Spinal cord (tissue), 10 donors: ENCODE data around the gene PPM1L. TPM values are rescaled to one million over a fixed set of nuclear protein-coding genes. Genes with fewer than 3 reads are reported as not detected.
"Not testable (repeated sequence)": the region's sequence is repeated elsewhere in the genome, so short reads cannot be mapped to it uniquely, and the experiment has no call there.

Experiments
- DNase-seq, 6 donors: peaks; one replicate each; pipeline versions ENCODE4 v3.0.0 to v3.0.0-alpha.2; 2013 to 2015; ENCODE audit warnings: low spot score in 6 of 6, low read depth in 4 of 6
- H3K27ac ChIP-seq: one replicate; pipeline ENCODE4 v1.5.1; 2013; ENCODE audit warnings: low read depth, low read length, control low read depth
- H3K27me3 ChIP-seq: one replicate; pipeline ENCODE4 v1.6.1; 2013; ENCODE audit warnings: low read length; ENCODE audit not compliant: control insufficient read depth, insufficient read depth
- H3K36me3 ChIP-seq: one replicate; pipeline ENCODE4 v1.6.1; 2013; ENCODE audit warnings: low read length; ENCODE audit not compliant: control insufficient read depth, insufficient read depth
- H3K4me1 ChIP-seq: one replicate; pipeline ENCODE4 v1.6.1; 2013; ENCODE audit warnings: low read length; ENCODE audit not compliant: control insufficient read depth, insufficient read depth
- H3K4me3 ChIP-seq: one replicate; pipeline ENCODE4 v1.5.1; 2013; ENCODE audit warnings: low read depth, low read length, control low read depth
- H3K9me3 ChIP-seq: one replicate; pipeline ENCODE4 v1.6.1; 2013; ENCODE audit warnings: low read length; ENCODE audit not compliant: control insufficient read depth, insufficient read depth
- WGBS: methylation state at CpG from one replicate; pipeline ENCODE4 v1.1.5; 2013; ENCODE audit warnings: missing lambda C conversion rate; ENCODE audit not compliant: insufficient coverage; 5-methylcytosine and 5-hydroxymethylcytosine counted together
- polyA plus RNA-seq, 2 donors: library from polyadenylated mRNA; unstranded; fragments of 120-200 nt; gene quantifications; one replicate each; pipeline ENCODE4 v1.2.1, GENCODE V29; 2013; ENCODE audit not compliant: insufficient read length in 2 of 2
- total RNA-seq, 2 donors: library from RNA; depleted of rRNA in 1 of 2; stranded (reverse); fragments of 120-200 nt in 1 of 2; fragments of >200 nt in 1 of 2; gene quantifications; one replicate each; pipeline versions ENCODE4 v1.2.3 to v1.2.4, GENCODE V29; 2013 to 2014
- donor health status: healthy.

The PPM1L gene
- total and polyA plus RNA-seq, 4 donors, result 15.4 to 47.9 (median 24.5) TPM

DNA sequence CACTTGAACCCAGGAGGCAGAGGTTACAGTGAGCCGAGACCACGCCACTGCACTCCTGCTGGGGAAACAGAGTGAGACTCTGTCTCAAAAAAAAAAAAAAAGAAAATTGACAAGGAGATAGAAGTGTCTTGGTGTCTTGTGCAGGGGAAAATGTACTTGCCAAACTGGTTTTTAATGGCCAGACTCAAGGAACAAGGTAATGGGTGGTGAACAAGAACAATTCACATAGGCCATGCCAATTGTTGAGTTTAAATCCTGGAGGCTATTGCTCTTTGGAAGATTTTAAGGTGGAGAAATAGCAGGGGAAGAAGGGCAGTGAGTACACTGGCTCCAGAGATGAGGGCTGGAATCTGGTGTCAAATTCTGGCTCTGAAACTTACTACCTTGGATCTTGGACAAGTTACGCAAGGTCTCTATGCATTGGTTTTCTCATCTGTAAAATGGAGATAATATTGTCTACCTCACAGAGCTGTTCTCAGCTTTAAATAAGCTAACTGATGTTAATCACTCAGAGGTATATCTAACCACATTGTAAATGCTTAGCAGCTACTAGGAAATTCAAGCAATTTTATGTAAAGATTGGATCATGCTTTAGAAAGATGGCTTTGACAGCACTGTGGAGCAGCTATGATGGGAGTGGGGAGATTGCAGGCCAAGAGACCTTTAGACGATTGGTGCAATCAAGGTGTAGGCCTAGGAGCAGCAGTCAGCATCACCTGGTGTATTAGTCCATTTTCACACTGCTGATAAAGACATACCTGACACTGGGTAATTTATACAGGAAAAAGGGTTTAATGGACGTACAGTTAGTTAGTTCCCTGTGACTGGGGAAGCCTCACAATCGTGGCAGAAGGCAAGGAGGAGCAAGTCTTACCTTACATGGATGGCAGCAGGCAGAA, 270.8 kb downstream of the PPM1L start:
- no peak overlapping the region for H3K4me3 ChIP-seq
- WGBS, result 73% methylated on average over 2 of the region's 6 CpGs

DNA sequence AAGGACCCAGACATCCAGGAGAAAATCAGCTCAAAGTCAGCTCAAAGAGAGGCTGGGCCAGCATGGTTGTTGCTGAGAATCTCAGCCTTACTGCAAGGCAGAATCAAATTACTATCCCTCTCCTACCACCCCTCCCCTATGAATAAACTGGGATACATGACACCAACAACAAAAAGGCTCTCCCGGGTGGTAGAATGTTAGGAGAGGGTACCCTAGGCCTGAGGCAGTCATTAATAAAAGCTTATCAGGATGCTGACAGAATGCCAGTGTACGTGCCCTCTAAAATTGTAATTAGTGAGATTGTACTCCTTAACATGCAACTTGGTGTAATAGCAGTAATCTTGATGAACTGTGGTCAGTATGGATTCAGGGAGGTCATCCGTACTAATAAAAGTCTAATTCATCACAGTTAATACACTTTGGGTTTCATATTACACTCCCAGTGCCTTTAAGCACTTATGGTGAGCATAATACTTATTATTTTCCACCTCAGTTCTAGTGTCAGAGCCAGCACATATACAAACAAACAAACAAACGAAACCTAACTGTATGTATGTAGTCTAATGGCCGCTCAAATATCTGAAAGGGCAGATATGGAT, 272.6 kb downstream of the PPM1L start:
- WGBS, result no CpG with 5 or more reads among the region's 5 CpGs
- H3K36me3 ChIP-seq, result no peaks in the 10 kb centered on the region
- no peak overlapping the region for H3K27ac ChIP-seq
- H3K4me3 ChIP-seq, result no peak overlapping the region
- H3K9me3 ChIP-seq, result no peaks in the 10 kb centered on the region
- no peak for DNase-seq
- no peaks in the 10 kb centered on the region for H3K27me3 ChIP-seq
- no peaks in the 10 kb centered on the region for H3K4me1 ChIP-seq

More for the DNA sequence above, 270.8 kb downstream of the PPM1L start:
- DNase-seq, result no peak
- H3K27me3 ChIP-seq, result no peaks in the 10 kb centered on the region
- H3K36me3 ChIP-seq, result no peaks in the 10 kb centered on the region
- H3K9me3 ChIP-seq, result peaks cover 3% of the 10 kb centered on the region
- no peak overlapping the region for H3K27ac ChIP-seq
- no peaks in the 10 kb centered on the region for H3K4me1 ChIP-seq

DNA sequence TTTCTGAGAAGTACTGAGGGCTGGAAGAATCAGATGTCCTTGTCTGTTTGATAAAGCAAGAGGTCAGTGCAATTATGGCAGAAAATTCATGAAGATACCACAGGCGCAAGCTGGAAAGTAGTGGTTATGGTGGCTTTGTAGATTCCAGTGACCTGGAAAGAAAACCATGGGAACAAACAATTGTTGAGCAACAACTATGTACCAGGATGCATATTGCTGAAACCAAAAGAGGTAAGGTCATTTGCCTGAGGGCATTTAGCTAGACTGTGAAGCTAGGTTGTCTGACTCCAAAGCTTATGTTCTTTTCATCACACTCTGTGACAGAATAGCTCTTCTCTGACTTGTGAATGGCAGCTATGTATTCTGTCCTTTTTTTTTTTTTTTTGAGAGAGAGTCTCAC, 275.1 kb downstream of the PPM1L start:
- H3K4me3 ChIP-seq, result no peak overlapping the region
- WGBS, result 100% methylated on average over 1 of the region's 1 CpG
- no peak overlapping the region for H3K27ac ChIP-seq

DNA sequence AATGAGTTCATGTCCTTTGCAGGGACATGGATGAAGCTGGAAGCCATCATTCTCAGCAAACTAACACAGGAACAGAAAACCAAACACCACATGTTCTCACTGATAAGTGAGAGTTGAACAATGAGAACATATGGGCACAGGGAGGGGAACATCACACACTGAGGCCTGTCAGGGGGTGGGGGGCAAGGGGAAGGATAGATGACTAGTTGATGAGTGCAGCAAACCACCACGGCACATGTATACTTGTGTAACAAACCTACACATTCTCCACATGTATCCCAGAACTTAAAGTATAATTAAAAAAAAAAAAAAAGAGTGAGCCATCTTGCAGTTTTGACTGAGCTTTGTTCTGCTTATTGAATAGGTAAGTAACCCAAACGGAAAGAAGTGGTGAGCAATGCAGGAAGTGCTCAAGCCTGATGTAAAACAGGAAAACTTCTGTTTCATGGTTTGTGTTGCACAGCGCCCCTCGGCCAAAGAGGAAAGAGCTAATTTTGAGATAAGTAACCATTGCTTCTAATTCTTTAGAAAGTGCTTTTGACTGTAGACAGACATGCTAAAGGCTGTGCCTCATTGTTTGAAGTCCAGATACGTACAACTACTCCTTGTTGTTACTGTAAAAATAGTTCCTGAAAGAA, 279.0 kb downstream of the PPM1L start:
- DNase-seq, result not testable (repeated sequence)

More for the DNA sequence above, 275.1 kb downstream of the PPM1L start:
- H3K9me3 ChIP-seq, result no peaks in the 10 kb centered on the region
- no peaks in the 10 kb centered on the region for H3K27me3 ChIP-seq
- no peaks in the 10 kb centered on the region for H3K36me3 ChIP-seq
- H3K4me1 ChIP-seq, result no peaks in the 10 kb centered on the region
- no peak for DNase-seq

DNA sequence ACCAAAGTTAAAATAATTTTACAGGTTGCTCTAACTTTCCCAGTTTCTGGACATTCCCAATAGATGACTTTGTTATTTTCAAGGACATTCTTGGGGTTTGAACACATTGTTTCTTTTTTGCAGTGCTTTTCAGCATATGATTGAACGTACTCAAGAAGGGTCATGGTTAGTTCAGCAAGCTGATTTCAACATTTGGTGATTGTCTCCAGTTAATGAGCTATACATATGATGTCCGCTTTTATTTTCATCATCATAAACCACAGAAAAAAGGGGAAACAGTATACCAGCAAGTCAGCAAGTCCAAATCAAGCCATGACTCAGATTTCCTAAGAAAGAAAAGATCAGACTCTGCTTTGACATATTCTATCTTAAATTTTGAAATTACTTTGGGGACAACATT, 279.7 kb downstream of the PPM1L start:
- H3K4me1 ChIP-seq, result no peaks in the 10 kb centered on the region
- H3K27me3 ChIP-seq, result no peaks in the 10 kb centered on the region
- DNase-seq, result no peak
- no peaks in the 10 kb centered on the region for H3K9me3 ChIP-seq
- WGBS, result no CpG with 5 or more reads among the region's 2 CpGs
- no peaks in the 10 kb centered on the region for H3K36me3 ChIP-seq
- no peak overlapping the region for H3K27ac ChIP-seq
- H3K4me3 ChIP-seq, result no peak overlapping the region

More for the DNA sequence above, 279.0 kb downstream of the PPM1L start:
- H3K36me3 ChIP-seq, H3K27me3 ChIP-seq, H3K4me1 ChIP-seq, H3K27ac ChIP-seq, H3K9me3 ChIP-seq, H3K4me3 ChIP-seq: not testable (repeated sequence)
- WGBS, result 86% methylated on average over 4 of the region's 5 CpGs

DNA sequence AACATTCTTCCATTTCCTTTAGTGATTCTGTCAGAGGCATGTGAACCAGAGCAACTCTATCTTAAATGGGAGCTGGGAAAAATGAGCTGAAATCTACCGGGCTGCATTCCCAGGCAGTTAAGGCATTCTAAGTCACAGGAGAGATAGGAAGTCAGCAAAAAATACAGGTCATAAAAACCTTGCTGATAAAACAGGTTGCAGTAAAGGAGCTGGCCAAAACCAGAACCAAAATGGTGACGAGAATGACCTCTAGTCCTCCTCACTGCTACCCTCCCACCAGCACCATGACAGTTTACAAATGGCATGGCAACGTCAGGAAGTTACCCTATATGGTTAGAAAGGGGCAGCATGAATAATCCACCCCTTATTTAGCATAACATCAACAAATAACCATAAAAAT, 282.7 kb downstream of the PPM1L start:
- no peaks in the 10 kb centered on the region for H3K27me3 ChIP-seq

DNA sequence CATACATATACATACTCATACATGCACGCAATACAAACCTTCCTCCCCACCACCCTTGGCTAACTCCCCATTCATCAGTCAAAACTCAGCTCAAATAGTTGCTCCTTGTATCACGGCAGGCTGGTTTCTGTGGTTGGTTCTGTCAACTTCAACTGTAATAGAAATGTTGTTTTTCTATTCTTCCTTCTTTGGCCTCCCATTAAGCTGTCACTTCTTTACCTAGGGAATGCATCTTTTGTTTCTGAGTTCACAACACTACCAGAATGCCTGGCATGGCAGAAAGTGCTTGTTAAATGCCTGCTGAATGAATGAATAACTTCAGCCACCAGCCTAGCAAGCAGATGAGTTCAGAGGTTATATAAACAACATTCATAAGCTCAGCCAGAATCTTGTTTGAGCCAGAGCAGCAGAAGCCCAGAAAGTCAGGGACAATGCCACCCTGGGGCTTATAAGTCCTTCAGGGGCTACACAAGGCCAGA, 286.0 kb downstream of the PPM1L start:
- WGBS, result no CpG with 5 or more reads among the region's 2 CpGs
- no peaks in the 10 kb centered on the region for H3K4me1 ChIP-seq
- H3K9me3 ChIP-seq, result no peaks in the 10 kb centered on the region
- H3K27ac ChIP-seq, result no peak overlapping the region
- no peak for DNase-seq
- H3K4me3 ChIP-seq, result no peak overlapping the region
- H3K36me3 ChIP-seq, result no peaks in the 10 kb centered on the region
- H3K27me3 ChIP-seq, result no peaks in the 10 kb centered on the region

More for the DNA sequence above, 282.7 kb downstream of the PPM1L start:
- no peak for DNase-seq
- WGBS, result 92% methylated on average over 2 of the region's 3 CpGs
- Histone ChIP-seq H3K4me1 (no peaks in the 10 kb centered on the region), H3K36me3 (no peaks in the 10 kb centered on the region), H3K4me3 (no peak overlapping the region), H3K9me3 (no peaks in the 10 kb centered on the region), H3K27ac (no peak overlapping the region)

DNA sequence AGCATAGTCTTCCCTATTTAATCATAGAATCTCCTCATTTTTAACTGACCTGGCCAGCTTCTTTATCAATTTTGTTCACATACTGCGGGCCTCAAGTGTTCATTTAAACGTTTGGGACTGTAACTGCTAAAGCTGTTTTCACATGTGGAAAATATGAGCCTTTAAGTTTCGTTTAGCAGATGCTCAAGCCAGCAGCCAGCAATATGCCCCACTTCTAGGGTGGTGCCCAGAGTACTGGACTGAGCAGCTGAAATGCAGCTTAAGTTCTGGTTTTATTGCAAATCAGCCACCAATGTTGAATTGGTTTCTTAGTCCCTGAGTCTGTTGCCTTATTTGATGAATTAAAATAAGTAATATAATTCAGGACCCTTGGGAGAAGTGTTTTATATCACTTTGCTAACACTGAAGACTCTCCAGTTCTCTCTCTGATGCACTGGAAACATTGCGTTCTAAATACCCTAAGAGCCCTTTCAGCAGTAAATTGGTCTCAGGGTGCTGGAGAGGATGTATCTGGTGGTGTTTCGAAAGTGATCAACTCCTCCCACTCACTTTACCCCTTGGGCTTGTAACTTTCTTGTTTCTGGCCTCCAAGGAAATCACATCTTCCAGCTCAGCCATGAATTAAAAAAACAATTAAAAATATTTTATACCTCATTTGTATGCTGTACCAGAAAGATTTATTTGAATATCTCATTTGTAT, 287.5 kb downstream of the PPM1L start:
- no peak overlapping the region for H3K4me3 ChIP-seq
- DNase-seq, result no peak
- no peaks in the 10 kb centered on the region for H3K4me1 ChIP-seq
- no peaks in the 10 kb centered on the region for H3K36me3 ChIP-seq
- H3K27me3 ChIP-seq, result no peaks in the 10 kb centered on the region
- H3K27ac ChIP-seq, result no peak overlapping the region
- WGBS, result 88% methylated on average over 1 of the region's 5 CpGs
- no peaks in the 10 kb centered on the region for H3K9me3 ChIP-seq

DNA sequence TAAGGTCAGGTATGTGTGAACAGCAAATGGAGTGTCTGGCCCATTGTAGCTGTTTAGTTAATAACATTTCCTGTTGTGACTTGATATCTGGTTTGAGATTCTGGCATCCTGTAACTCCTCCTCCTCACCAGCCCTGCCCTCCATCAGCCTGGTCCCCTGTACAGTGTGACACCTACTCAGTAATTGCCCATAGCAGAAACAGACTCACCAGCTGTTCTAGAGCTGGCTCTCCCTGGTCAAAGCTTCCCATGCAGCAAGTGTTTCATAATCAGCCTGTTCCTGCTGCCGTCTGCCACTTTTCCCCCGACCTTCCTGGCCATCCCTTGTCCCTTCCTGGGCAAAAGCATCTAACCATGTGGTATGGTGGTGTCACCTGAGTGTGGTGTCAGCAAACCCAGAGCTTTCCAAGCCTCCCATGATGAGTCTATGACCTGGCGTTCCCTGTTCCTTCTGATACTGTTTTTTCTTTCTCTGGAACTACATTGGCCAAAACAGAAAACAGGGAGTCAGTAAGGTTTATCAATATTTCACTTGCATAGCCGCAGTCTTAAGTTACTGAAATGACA, 293.7 kb downstream of the PPM1L start:
- H3K4me1 ChIP-seq, result no peaks in the 10 kb centered on the region
- H3K27me3 ChIP-seq, result no peaks in the 10 kb centered on the region
- no peak overlapping the region for H3K4me3 ChIP-seq
- no peaks in the 10 kb centered on the region for H3K9me3 ChIP-seq
- DNase-seq, result no peak
- H3K27ac ChIP-seq, result no peak overlapping the region
- no peaks in the 10 kb centered on the region for H3K36me3 ChIP-seq
- no CpG with 5 or more reads among the region's 4 CpGs for whole genome bisulfite sequencing
